Mesothelial cell of epicardium (in vitro differentiated cells): ENCODE measurements around the gene COL25A1. TPM values are rescaled to one million over a fixed set of nuclear protein-coding genes. Genes with fewer than 3 reads are reported as not detected.

Source experiments
- DNase-seq, 2 experiments: peaks; one replicate each; pipeline ENCODE4 v3.0.0; 2021; ENCODE audit warnings: low spot score in 2 of 2; ENCODE audit not compliant: unreplicated experiment in 2 of 2
- H3K27ac Mint-ChIP-seq: 2 replicates; pipeline ENCODE4 v1.8.0; 2021; ENCODE audit warnings: mixed read lengths
- H3K27me3 Mint-ChIP-seq: 2 replicates; pipeline ENCODE4 v1.8.0; 2021; ENCODE audit warnings: low read depth, mixed read lengths
- H3K36me3 Mint-ChIP-seq: 2 replicates; pipeline ENCODE4 v1.8.0; 2021; ENCODE audit warnings: mixed read lengths
- H3K4me1 Mint-ChIP-seq: 2 replicates; pipeline ENCODE4 v1.8.0; 2021; ENCODE audit warnings: mixed read lengths
- H3K4me3 Mint-ChIP-seq: 2 replicates; pipeline ENCODE4 v1.8.0; 2021; ENCODE audit warnings: mild to moderate bottlenecking, moderate library complexity, mixed read lengths
- H3K9me3 Mint-ChIP-seq: 2 replicates; pipeline ENCODE4 v1.8.0; 2021; ENCODE audit warnings: mixed read lengths
- total RNA-seq: library from RNA; stranded (reverse); gene quantifications from 3 replicates; pipeline ENCODE4 v1.2.1, GENCODE V29; 2021
- TF ChIP-seq, protein P1 (sequence below): fragments of 200-600 bp; sonication (generic); IDR thresholded peaks from one replicate; pipeline ENCODE4 v1.5.0; 2021; ENCODE audit warnings: antibody characterized with exemption; ENCODE audit not compliant: unreplicated experiment

COL25A1 gene
- total RNA-seq, 1 donor from 2014 or later = 56.7 TPM

DNA sequence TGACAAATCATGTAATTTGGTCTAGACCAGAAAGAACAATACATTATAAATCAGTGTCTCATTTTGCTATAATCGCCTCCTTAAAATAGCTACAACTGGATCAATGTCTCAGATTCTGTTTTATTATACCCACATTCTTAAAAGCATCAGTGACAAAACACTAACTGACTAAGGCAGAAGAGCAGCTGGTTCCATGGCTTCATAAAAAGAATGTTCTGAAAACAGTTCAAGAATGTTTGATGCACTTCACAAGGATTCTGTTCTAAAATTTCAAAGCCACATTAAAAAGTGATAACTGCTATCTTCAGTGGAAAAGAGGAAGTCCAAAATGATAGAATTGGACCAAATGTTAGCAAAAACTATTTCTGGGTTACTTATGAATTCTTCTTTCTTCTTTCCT, 69.8 kb downstream of the COL25A1 start:
- H3K4me3 Mint-ChIP-seq = no peak overlapping the region
- no peak for DNase-seq
- H3K27ac Mint-ChIP-seq = peak overlapping the region; percentile 16
- peaks cover 16% of the 10 kb centered on the region for H3K36me3 Mint-ChIP-seq
- TF ChIP-seq, protein P1, sequence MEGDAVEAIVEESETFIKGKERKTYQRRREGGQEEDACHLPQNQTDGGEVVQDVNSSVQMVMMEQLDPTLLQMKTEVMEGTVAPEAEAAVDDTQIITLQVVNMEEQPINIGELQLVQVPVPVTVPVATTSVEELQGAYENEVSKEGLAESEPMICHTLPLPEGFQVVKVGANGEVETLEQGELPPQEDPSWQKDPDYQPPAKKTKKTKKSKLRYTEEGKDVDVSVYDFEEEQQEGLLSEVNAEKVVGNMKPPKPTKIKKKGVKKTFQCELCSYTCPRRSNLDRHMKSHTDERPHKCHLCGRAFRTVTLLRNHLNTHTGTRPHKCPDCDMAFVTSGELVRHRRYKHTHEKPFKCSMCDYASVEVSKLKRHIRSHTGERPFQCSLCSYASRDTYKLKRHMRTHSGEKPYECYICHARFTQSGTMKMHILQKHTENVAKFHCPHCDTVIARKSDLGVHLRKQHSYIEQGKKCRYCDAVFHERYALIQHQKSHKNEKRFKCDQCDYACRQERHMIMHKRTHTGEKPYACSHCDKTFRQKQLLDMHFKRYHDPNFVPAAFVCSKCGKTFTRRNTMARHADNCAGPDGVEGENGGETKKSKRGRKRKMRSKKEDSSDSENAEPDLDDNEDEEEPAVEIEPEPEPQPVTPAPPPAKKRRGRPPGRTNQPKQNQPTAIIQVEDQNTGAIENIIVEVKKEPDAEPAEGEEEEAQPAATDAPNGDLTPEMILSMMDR = no peak
- H3K27me3 Mint-ChIP-seq = no peaks in the 10 kb centered on the region
- H3K9me3 Mint-ChIP-seq = peaks cover 31% of the 10 kb centered on the region
- peaks cover 22% of the 10 kb centered on the region for H3K4me1 Mint-ChIP-seq

DNA sequence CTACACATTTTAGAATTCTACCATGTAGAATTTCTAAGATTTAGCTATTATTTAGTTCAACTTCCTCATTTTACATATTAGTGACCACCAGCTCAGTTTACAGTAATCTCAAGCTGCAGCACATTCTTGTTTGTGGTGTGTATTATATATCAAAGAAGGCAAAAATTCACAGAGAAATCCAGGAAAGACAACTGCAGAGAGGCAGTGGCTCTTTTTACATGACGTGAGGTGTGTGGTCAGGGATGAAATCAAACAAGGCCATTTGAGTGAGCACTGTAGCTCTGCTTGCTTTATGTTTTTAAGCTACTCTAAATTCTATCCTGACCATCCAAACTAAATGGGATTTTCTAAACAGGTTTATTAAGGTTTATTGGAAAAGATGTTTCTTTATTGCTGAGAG, 71.1 kb downstream of the COL25A1 start:
- TF ChIP-seq, protein P1 = no peak

DNA sequence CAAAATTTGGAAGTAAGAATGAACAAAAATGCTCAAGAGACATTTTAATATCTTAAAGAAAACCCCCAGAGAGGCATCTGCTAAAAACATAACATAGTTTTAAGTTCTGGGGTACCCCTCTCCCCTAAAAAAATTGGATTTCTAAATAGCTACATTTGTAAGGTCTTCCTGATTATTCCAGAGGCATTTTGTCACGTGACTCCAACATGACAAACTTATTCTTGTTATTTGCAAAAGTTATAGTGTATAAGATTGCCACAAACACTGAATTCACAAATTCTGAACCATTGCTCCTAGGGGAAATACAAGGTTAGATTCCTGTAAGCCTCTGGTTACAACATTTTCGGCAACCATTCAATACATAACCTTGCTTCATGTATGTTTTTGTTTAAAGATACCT, 73.4 kb downstream of the COL25A1 start:
- Mint-ChIP-seq H3K27ac (no peak overlapping the region), H3K36me3 (peaks cover 8% of the 10 kb centered on the region), H3K4me1 (peaks cover 26% of the 10 kb centered on the region), H3K4me3 (no peak overlapping the region), H3K27me3 (no peaks in the 10 kb centered on the region), H3K9me3 (peaks cover 17% of the 10 kb centered on the region)
- TF ChIP-seq, protein P1 = no peak
- DNase-seq = no peak

More for the DNA sequence above, 71.1 kb downstream of the COL25A1 start:
- no peak for DNase-seq
- Mint-ChIP-seq H3K4me3 (no peak overlapping the region), H3K27me3 (no peaks in the 10 kb centered on the region), H3K27ac (peak overlapping the region; percentile 1), H3K36me3 (peaks cover 11% of the 10 kb centered on the region), H3K9me3 (peaks cover 25% of the 10 kb centered on the region), H3K4me1 (peaks cover 22% of the 10 kb centered on the region)

DNA sequence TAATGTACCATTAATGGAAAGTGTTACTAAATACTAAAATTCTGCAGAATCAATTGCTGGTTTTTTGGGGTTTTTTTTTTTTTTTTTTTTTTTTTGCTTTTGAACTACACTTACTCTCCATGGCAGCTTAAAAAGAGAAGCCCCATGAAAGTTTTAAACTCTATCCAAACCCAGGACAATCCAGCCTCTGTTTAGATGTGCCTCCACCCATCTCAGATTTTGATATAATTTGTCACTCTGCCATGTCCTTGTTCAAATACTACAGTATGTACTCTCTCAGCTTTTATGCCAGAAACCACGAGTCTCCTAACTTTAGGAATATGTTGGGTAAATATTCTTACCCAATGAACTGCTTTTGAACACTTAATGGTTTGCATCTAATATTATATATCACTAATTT, 84.2 kb downstream of the COL25A1 start:
- DNase-seq = no peak
- H3K27ac Mint-ChIP-seq = no peak overlapping the region
- H3K4me3 Mint-ChIP-seq = no peak overlapping the region
- no peaks in the 10 kb centered on the region for H3K27me3 Mint-ChIP-seq
- no peaks in the 10 kb centered on the region for H3K36me3 Mint-ChIP-seq
- peaks cover 36% of the 10 kb centered on the region for H3K4me1 Mint-ChIP-seq
- H3K9me3 Mint-ChIP-seq = no peaks in the 10 kb centered on the region
- TF ChIP-seq, protein P1 = no peak

DNA sequence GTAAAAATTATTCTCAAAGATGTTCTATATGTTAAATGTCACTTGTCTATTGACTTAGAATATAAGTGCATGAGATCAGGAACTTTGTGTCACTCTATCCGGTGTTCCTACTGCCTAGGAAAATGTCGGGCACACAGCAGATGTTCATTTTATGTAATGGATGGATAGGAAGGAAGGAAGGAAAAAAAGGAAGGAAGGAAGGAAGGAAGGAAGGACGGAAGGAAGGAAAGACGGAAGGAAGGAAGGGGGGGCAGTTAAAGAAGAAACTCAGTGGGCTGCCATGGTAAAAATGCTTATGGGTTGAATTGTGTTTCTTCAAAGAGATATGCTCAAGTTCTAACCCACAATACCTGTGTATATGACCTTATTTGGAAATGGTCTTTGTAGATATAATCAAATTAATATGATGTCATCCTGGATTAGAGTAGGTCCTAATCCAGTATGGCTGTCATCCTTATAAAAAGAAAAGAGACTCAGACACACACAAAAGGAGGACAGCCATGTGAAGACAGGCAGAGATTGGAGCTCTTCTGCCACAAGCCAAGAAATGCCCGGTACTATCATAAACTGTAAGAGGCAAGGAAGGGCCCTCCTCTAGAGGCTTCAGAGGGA, 86.3 kb downstream of the COL25A1 start:
- H3K9me3 Mint-ChIP-seq = no peaks in the 10 kb centered on the region
- peak overlapping the region; percentile 85 for H3K27ac Mint-ChIP-seq
- peaks cover 37% of the 10 kb centered on the region for H3K4me1 Mint-ChIP-seq
- no peak overlapping the region for H3K4me3 Mint-ChIP-seq
- DNase-seq = no peak
- TF ChIP-seq, protein P1 = no peak
- peaks cover 2% of the 10 kb centered on the region for H3K36me3 Mint-ChIP-seq
- H3K27me3 Mint-ChIP-seq = no peaks in the 10 kb centered on the region
